B cell (primary cell): ENCODE measurements around the gene KRTAP17-1. TPM values are rescaled to one million over a fixed set of nuclear protein-coding genes. Genes with fewer than 3 reads are reported as not detected.

Experiments used
- ATAC-seq: fragments of 200-7000 bp; cut with Tn5 transposase; one replicate; pipeline ENCODE4 v1.10.0; 2021; ENCODE audit warnings: low read depth, mild to moderate bottlenecking, moderate number of reproducible peaks, moderate library complexity
- CTCF ChIA-PET: fragments of 350-600 bp; sonication (Branson Sonifier 250); formaldehyde crosslinking; loops from one replicate; lab custom pipeline; 2021; ENCODE audit warnings: antibody characterized with exemption, inconsistent platforms; lab: Charles Lee
- POLR2A ChIA-PET: fragments of 350-600 bp; sonication (Branson Sonifier 250); formaldehyde crosslinking; loops from one replicate; lab custom pipeline; 2021; ENCODE audit warnings: antibody characterized with exemption; lab: Charles Lee
- DNase-seq: peaks from one replicate; pipeline ENCODE4 v3.0.0; 2013
- H2AFZ ChIP-seq: 2 replicates; pipeline ENCODE4 v1.6.1; 2012; ENCODE audit warnings: mild to moderate bottlenecking, low read depth, low read length; ENCODE audit not compliant: insufficient read depth, poor library complexity, severe bottlenecking
- H3K27ac ChIP-seq, 2 donors: 1 replicate in 1 of 2; 2 replicates in 1 of 2; pipeline ENCODE4 v1.5.1; 2012 to 2013; ENCODE audit warnings: low read length in 2 of 2, mild to moderate bottlenecking in 2 of 2, moderate library complexity in 1 of 2
- H3K27me3 ChIP-seq, 4 experiments: fragments of 200-600 bp in 1 of 4; sonication (generic) in 1 of 4; replicated peaks in 1 of 4; 1 replicate in 2 of 4; 2 replicates in 2 of 4; pipeline versions ENCODE4 v1.6.1 to v1.7.0; 2013 to 2016; ENCODE audit warnings: low read length in 3 of 4, mild to moderate bottlenecking in 2 of 4, mixed read lengths in 1 of 4, moderate library complexity in 1 of 4; ENCODE audit not compliant: insufficient read depth in 4 of 4, control insufficient read depth in 3 of 4; ENCODE audit errors: control extremely low read depth in 1 of 4
- H3K36me3 ChIP-seq, 2 experiments: replicated peaks in 1 of 2; 1 replicate in 1 of 2; 2 replicates in 1 of 2; pipeline versions ENCODE4 v1.6.1 to v1.7.1; 2013; ENCODE audit warnings: low read length in 1 of 2; ENCODE audit not compliant: insufficient read depth in 2 of 2, control insufficient read depth in 1 of 2; ENCODE audit errors: control extremely low read depth in 1 of 2, extremely low read depth in 1 of 2
- H3K4me1 ChIP-seq, 2 donors: fragments of 200-600 bp in 1 of 2; sonication (generic) in 1 of 2; 1 replicate in 1 of 2; 2 replicates in 1 of 2; pipeline versions ENCODE4 v1.5.1 to v1.6.1; 2013 to 2017; ENCODE audit warnings: low read length in 2 of 2; ENCODE audit not compliant: control insufficient read depth in 2 of 2, insufficient read depth in 2 of 2
- H3K4me2 ChIP-seq: replicated peaks from 2 replicates; pipeline ENCODE3; 2012; ENCODE audit warnings: mild to moderate bottlenecking, low read depth, low read length; ENCODE audit not compliant: poor library complexity, severe bottlenecking
- H3K4me3 ChIP-seq, 5 experiments: fragments of 200-600 bp in 1 of 5; sonication (generic) in 1 of 5; 1 replicate in 3 of 5; 2 replicates in 2 of 5; pipeline versions ENCODE4 v1.5.1 to v1.7.0; 2011 to 2016; ENCODE audit warnings: low read length in 4 of 5, mild to moderate bottlenecking in 4 of 5, low read depth in 2 of 5, control low read depth in 1 of 5, moderate library complexity in 1 of 5; ENCODE audit not compliant: insufficient read depth in 1 of 5; ENCODE audit errors: control extremely low read depth in 1 of 5, extremely low read depth in 1 of 5
- H3K79me2 ChIP-seq: fragments of 200-600 bp; sonication (generic); one replicate; pipeline ENCODE4 v1.6.0; 2016; ENCODE audit warnings: low read length; ENCODE audit not compliant: control insufficient read depth, insufficient read depth
- H3K9ac ChIP-seq: fragments of 200-600 bp; sonication (generic); 2 replicates; pipeline ENCODE4 v1.6.1; 2017; ENCODE audit warnings: mild to moderate bottlenecking, low read length, moderate library complexity
- H3K9me3 ChIP-seq, 3 donors: one replicate each; pipeline versions ENCODE4 v1.6.1 to v1.7.1; 2013; ENCODE audit warnings: low read length in 2 of 3; ENCODE audit not compliant: control insufficient read depth in 2 of 3, insufficient read depth in 1 of 3; ENCODE audit errors: control extremely low read depth in 1 of 3
- H4K20me1 ChIP-seq: 2 replicates; pipeline ENCODE4 v1.6.0; 2012; ENCODE audit warnings: mild to moderate bottlenecking, low read length; ENCODE audit not compliant: insufficient read depth, control insufficient read depth, poor library complexity, severe bottlenecking
- H3K27ac Mint-ChIP-seq: one replicate; pipeline ENCODE4 v1.8.0; 2021; ENCODE audit warnings: mixed read lengths
- H3K27me3 Mint-ChIP-seq: one replicate; pipeline ENCODE4 v1.8.0; 2021; ENCODE audit warnings: mixed read lengths
- H3K4me1 Mint-ChIP-seq: one replicate; pipeline ENCODE4 v1.8.0; 2021; ENCODE audit warnings: mixed read lengths
- H3K4me3 Mint-ChIP-seq: one replicate; pipeline ENCODE4 v1.8.0; 2021; ENCODE audit warnings: mixed read lengths
- H3K9me3 Mint-ChIP-seq: one replicate; pipeline ENCODE4 v1.8.0; 2022; ENCODE audit warnings: mixed read lengths; ENCODE audit not compliant: insufficient read depth
- EZH2 ChIP-seq: IDR thresholded peaks from 2 replicates; pipeline ENCODE4 v1.6.1; 2012; ENCODE audit warnings: borderline replicate concordance, low read depth, mild to moderate bottlenecking, moderate library complexity, low read length; ENCODE audit not compliant: insufficient read depth, poor library complexity, severe bottlenecking
- WGBS: methylation state at CpG from one replicate; pipeline ENCODE4 v1.1.5; 2013; ENCODE audit warnings: missing lambda C conversion rate; ENCODE audit not compliant: insufficient coverage; 5-methylcytosine and 5-hydroxymethylcytosine counted together
- intact Hi-C: fragments of 100-400 bp; cut with micrococcal nuclease; formaldehyde crosslinking; loops from one replicate; pipeline ENCODE4 v1.10.0; 2022
- polyA plus RNA-seq: library from polyadenylated mRNA; depleted of rRNA; stranded (reverse); fragments of >200 nt; gene quantifications from 2 replicates; pipeline ENCODE4 v1.2.3, GENCODE V29; 2012
- total RNA-seq, 2 donors: library from RNA; stranded (reverse); fragments of 120-200 nt in 1 of 2; gene quantifications; 1 replicate in 1 of 2; 2 replicates in 1 of 2; pipeline versions ENCODE4 v1.2.3 to v1.2.4, GENCODE V29; 2013 to 2022
- TF ChIP-seq, protein P1 (sequence below): fragments of 200-600 bp; IDR thresholded peaks from one replicate; pipeline ENCODE4 v1.8.0; 2022; ENCODE audit warnings: antibody characterized with exemption, mild to moderate bottlenecking

The KRTAP17-1 gene
- total and polyA plus RNA-seq, 2 donors (not counting 1 experiment from before 2014, with no cell fraction given): not detected

DNA sequence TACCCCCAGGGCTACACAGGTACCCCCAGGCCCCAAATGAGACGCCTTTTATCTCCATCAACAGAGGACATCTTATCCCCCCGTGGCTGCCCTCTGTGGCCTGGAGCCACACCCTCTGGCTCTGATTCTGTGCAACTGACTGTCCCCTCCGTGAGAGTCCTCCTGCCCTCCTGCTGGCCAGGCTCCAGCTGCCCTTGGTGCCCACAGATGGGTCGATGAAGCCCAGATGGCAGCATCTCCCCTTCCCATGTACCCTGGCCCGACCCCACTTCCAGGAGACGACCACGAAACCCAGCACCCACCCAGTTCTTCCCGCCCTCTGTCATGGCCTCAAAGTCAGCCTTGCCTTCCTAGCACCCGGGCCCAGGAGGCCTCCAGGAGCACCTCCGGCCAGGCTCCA, 9.6 kb upstream of the KRTAP17-1 start:
- Histone ChIP-seq H3K79me2 (no peaks in the 10 kb centered on the region), H3K4me2 (no peak overlapping the region), H3K4me3 (no peak overlapping the region), H3K36me3 (no peaks in the 10 kb centered on the region), H3K9ac (no peak overlapping the region), H3K9me3 (peaks cover 1 to 4% (median 3%) of the 10 kb centered on the region in 3 donors), H3K27me3 (peaks cover 0 to 5% (median 0%) of the 10 kb centered on the region in 4 experiments), H3K4me1 (peaks cover 0 to 4% of the 10 kb centered on the region in 2 donors), H2AFZ (no peak overlapping the region), H3K27ac (no peak overlapping the region), H4K20me1 (no peaks in the 10 kb centered on the region)
- TF ChIP-seq EZH2: no peak
- TF ChIP-seq, protein P1, sequence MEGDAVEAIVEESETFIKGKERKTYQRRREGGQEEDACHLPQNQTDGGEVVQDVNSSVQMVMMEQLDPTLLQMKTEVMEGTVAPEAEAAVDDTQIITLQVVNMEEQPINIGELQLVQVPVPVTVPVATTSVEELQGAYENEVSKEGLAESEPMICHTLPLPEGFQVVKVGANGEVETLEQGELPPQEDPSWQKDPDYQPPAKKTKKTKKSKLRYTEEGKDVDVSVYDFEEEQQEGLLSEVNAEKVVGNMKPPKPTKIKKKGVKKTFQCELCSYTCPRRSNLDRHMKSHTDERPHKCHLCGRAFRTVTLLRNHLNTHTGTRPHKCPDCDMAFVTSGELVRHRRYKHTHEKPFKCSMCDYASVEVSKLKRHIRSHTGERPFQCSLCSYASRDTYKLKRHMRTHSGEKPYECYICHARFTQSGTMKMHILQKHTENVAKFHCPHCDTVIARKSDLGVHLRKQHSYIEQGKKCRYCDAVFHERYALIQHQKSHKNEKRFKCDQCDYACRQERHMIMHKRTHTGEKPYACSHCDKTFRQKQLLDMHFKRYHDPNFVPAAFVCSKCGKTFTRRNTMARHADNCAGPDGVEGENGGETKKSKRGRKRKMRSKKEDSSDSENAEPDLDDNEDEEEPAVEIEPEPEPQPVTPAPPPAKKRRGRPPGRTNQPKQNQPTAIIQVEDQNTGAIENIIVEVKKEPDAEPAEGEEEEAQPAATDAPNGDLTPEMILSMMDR: no peak
- CTCF ChIA-PET: interaction anchor here (0.6 kb wide), 1 partner anchor 324 kb away, joined by 5 read pairs; no protein-coding TSS in a partner anchor
- no peak for DNase-seq
- POLR2A ChIA-PET: no interaction called here
- no peak overlapping the region for H3K4me3 Mint-ChIP-seq
- 89% methylated on average over 10 of the region's 10 CpGs for WGBS
- H3K27me3 Mint-ChIP-seq: no peaks in the 10 kb centered on the region
- intact Hi-C loops: loop anchor here (10.0 kb wide), 1 partner anchor 520 kb away; no protein-coding TSS in a partner anchor
- peaks cover 3% of the 10 kb centered on the region for H3K4me1 Mint-ChIP-seq
- no peak overlapping the region for H3K27ac Mint-ChIP-seq
- ATAC-seq: no peak
- H3K9me3 Mint-ChIP-seq: peaks cover under 1% of the 10 kb centered on the region

DNA sequence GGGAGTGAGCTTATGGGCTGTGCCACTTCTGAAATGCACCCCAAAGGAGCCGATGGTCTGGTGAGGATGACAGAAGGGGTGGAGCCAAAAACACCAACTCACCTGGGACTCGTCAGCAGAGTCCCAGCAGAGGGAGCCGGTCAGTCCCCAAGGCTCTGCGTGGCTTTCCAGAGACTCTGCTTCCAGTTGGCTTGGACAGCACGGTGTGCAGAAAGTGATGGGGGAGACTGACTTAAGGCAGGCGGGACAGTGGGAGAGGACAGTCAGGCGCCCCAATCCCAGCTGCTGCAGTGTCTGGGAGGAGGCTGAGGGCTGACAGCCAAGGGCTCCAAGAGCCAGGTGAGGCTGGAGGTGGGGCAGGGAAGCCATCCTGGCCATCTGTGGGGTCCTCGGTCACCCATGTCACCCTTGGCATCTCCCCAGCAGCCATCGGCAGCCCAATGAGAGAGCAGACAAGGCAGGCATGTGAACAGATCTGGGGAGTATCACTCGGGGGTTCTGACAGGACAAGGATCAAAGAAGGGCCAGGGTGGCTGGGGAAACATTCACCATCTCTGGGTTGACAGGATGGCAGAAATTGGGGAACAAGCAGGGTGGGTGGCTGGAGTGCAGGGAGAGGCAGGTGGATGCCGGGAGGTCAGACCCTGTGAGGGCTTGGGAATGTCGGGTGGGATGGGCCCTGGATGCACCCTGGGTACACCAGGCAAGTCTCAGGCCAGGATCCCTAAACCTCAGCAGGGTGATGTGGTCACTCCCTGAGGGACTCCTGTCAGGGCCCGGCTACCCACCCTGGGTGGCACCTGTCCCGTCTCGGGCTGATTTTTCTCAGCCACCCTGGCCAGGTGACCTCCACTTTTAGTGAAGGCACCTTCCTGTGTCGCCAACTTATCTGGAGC, 8.9 kb upstream of the KRTAP17-1 start:
- peaks cover 0 to 4% of the 10 kb centered on the region in 2 donors for H3K4me1 ChIP-seq
- H3K36me3 ChIP-seq: no peaks in the 10 kb centered on the region
- no peak overlapping the region for H3K9ac ChIP-seq
- H3K9me3 Mint-ChIP-seq: peaks cover 6% of the 10 kb centered on the region
- no peak overlapping the region for H2AFZ ChIP-seq
- 78% methylated on average over 15 of the region's 16 CpGs for WGBS
- H4K20me1 ChIP-seq: no peaks in the 10 kb centered on the region
- H3K27me3 Mint-ChIP-seq: no peaks in the 10 kb centered on the region
- ChIA-PET CTCF (interaction anchor here (3.6 kb wide), 1 partner anchor 16 kb away, joined by 24 read pairs; the partner anchor contains the start of gene KRTAP16-1), POLR2A (no interaction called here)
- no peaks in the 10 kb centered on the region for H3K79me2 ChIP-seq
- H3K27ac ChIP-seq: no peak overlapping the region
- no peak overlapping the region for H3K4me3 ChIP-seq
- TF ChIP-seq, protein P1: no peak
- TF ChIP-seq EZH2: no peak
- H3K4me2 ChIP-seq: no peak overlapping the region
- no peak overlapping the region for H3K4me3 Mint-ChIP-seq
- intact Hi-C loops: loop anchor here (5.0 to 10.0 kb wide), 2 partner anchors 520 to 702 kb away; no protein-coding TSS in a partner anchor
- no peak for ATAC-seq
- peaks cover 1 to 9% (median 3%) of the 10 kb centered on the region in 3 donors for H3K9me3 ChIP-seq
- H3K4me1 Mint-ChIP-seq: peaks cover 3% of the 10 kb centered on the region
- no peak for DNase-seq
- no peak overlapping the region for H3K27ac Mint-ChIP-seq
- H3K27me3 ChIP-seq: peaks cover 0 to 5% (median 0%) of the 10 kb centered on the region in 4 experiments
